ENCODE measurements around the gene SPHK1.

The SPHK1 gene

GRCh38 chr17:76384987-76385891 is 830 bp downstream of the SPHK1 start:
- no peak for DNase-seq

- peak; percentile 41 for DNase-seq
These were observed 1.7 kb downstream of the SPHK1 start for GRCh38 chr17:76385892-76386786.

GRCh38 chr17:76386966-76387765 is 2.8 kb downstream of the SPHK1 start:
- DNase-seq = no peak

GRCh38 chr17:76388966-76389888 is 4.8 kb downstream of the SPHK1 start:
- no peak for DNase-seq

- no peak for DNase-seq
These were observed 5.6 kb downstream of the SPHK1 start for GRCh38 chr17:76390003-76390421.

GRCh38 chr17:76391200-76391715 is 6.8 kb downstream of the SPHK1 start:
- no peak for DNase-seq

GRCh38 chr17:76394166-76394565 is 9.8 kb downstream of the SPHK1 start:
- DNase-seq = no peak

- DNase-seq = no peak
These were observed 11.6 kb downstream of the SPHK1 start for GRCh38 chr17:76395980-76396379.

- no peak for DNase-seq
These were observed 12.8 kb downstream of the SPHK1 start for GRCh38 chr17:76397184-76397583.

GRCh38 chr17:76397687-76398522 is 13.5 kb downstream of the SPHK1 start:
- peak; percentile 69 for DNase-seq

- no peak for DNase-seq
These were observed 14.2 kb downstream of the SPHK1 start for GRCh38 chr17:76398523-76399174.

GRCh38 chr17:76399175-76400172 is 15.1 kb downstream of the SPHK1 start:
- DNase-seq = no peak

- DNase-seq = no peak
These were observed 18.3 kb downstream of the SPHK1 start for GRCh38 chr17:76402711-76403110.

GRCh38 chr17:76404256-76404655 is 19.8 kb downstream of the SPHK1 start:
- no peak for DNase-seq

GRCh38 chr17:76404976-76405563 is 20.7 kb downstream of the SPHK1 start:
- DNase-seq = no peak

- no peak for DNase-seq
These were observed 21.2 kb downstream of the SPHK1 start for GRCh38 chr17:76405607-76405966.

GRCh38 chr17:76405967-76406647 is 21.7 kb downstream of the SPHK1 start:
- peak; percentile 85 for DNase-seq

GRCh38 chr17:76407509-76407908 is 23.1 kb downstream of the SPHK1 start:
- DNase-seq = no peak

Data from NCI-H1105 (cell line).